RCC 7860 (cell line): ENCODE results near the gene ADRB2.
"Not testable (repeated sequence)": the region's sequence is repeated elsewhere in the genome, so short reads cannot be mapped to it uniquely, and the experiment has no call there.

Experiments used
- DNase-seq: peaks from one replicate; pipeline ENCODE4 v3.0.0-alpha.2; 2015; ENCODE audit warnings: low spot score
- FAIRE-seq: peaks from 2 replicates; lab custom pipeline; 2012; peaks lifted over from hg19 to GRCh38; lab: Jason Lieb, UNC

Gene ADRB2

DNA sequence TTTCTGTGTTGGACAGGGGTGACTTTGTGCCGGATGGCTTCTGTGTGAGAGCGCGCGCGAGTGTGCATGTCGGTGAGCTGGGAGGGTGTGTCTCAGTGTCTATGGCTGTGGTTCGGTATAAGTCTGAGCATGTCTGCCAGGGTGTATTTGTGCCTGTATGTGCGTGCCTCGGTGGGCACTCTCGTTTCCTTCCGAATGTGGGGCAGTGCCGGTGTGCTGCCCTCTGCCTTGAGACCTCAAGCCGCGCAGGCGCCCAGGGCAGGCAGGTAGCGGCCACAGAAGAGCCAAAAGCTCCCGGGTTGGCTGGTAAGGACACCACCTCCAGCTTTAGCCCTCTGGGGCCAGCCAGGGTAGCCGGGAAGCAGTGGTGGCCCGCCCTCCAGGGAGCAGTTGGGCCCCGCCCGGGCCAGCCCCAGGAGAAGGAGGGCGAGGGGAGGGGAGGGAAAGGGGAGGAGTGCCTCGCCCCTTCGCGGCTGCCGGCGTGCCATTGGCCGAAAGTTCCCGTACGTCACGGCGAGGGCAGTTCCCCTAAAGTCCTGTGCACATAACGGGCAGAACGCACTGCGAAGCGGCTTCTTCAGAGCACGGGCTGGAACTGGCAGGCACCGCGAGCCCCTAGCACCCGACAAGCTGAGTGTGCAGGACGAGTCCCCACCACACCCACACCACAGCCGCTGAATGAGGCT is at the start of gene ADRB2:
ADRB2 (plus strand) TSS at position 559 of the 686 bp plus-strand sequence. CDS start 221 bp downstream, outside the sequence.
- no peak for FAIRE-seq

DNA sequence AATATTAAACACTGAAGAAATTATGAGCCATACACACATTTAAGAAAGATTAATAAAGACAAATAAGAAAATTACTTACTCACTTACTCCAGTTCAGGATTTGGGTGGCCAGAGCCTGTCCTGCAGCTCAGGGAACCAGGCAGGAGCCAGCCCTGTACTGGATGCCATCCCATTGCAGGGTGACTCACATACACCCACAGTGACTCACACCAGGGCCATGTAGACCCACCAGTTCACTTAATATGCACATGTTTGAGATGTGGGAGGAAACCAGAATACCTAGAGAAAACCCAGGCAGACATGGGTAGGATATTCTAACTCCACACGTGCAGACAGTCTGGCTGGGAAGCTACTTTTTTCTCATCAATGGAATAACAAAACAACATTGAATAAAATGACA is 49.6 kb upstream of the ADRB2 start:
- FAIRE-seq (peak; percentile 94), DNase-seq (peak; percentile 82)

More for the DNA sequence above, at the start of gene ADRB2:
- no peak for DNase-seq

DNA sequence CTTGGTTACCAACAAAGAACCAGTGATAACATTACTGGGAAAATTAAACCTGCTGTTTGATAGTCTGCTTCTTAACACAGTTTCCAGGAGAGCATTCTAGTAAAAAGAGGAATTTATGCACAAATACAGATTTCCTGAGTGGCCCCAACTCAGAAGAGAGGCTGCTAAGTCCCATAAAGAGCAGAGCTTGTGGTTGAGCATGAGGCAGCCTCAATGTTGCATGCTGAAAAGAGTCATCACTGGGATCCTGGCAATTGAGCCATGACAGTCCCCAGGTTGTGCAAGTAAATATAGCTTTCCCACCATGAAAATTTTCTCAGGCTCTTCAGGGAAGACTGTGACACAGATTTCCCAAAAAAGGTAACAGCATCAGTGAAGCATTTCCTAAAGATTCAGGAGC is 47.5 kb upstream of the ADRB2 start:
- peak; percentile 40 for FAIRE-seq
- DNase-seq = no peak

DNA sequence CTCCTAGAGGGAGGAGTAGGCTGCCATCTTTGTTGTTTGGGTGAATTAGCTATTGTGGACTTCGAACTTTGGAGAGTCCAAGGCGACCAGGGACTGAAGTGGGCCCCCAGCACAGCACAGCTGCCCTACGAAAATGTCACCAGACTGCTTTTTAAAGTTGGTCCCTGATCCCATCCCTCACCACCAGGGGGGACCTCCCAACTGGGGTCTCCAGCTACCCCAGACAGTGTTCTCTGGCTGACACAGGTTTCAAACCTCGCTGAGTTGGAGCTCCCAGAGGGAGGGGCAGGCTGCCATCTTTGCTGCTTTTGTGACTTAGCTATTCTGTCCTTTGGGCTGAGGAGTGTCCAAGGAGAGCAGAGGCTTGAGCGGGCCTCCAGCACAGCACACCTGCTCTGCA is 45.7 kb upstream of the ADRB2 start:
- FAIRE-seq (no peak), DNase-seq (no peak)

DNA sequence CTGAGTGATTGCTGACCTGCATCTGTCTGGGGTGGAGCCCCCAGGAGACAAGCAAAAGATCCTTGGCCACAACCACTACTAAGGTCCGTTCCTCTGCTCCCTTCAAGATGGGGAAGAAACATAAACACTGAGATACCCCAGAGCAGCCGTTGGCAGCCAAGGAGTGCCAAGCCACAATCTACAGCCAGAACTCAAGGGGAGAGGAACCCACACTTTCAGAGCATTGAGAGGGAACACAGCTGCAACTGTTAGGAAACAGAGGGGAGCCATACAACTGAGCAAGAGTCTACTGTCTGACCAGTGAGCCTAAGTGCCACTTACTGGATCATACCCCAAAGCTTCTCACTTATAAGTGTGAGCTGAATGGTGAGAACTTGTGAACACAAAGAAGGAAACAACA is 44.6 kb upstream of the ADRB2 start:
- DNase-seq (no peak), FAIRE-seq (no peak)

- DNase-seq (no peak), FAIRE-seq (no peak)
Measured at GRCh38 chr5:148785223-148785622, 41.2 kb upstream of the ADRB2 start.

GRCh38 chr5:148786456-148786855 is 40.0 kb upstream of the ADRB2 start:
- FAIRE-seq = no peak
- DNase-seq = no peak

GRCh38 chr5:148788636-148789035 is 37.8 kb upstream of the ADRB2 start:
- FAIRE-seq (peak; percentile 83), DNase-seq (peak; percentile 63)

DNA sequence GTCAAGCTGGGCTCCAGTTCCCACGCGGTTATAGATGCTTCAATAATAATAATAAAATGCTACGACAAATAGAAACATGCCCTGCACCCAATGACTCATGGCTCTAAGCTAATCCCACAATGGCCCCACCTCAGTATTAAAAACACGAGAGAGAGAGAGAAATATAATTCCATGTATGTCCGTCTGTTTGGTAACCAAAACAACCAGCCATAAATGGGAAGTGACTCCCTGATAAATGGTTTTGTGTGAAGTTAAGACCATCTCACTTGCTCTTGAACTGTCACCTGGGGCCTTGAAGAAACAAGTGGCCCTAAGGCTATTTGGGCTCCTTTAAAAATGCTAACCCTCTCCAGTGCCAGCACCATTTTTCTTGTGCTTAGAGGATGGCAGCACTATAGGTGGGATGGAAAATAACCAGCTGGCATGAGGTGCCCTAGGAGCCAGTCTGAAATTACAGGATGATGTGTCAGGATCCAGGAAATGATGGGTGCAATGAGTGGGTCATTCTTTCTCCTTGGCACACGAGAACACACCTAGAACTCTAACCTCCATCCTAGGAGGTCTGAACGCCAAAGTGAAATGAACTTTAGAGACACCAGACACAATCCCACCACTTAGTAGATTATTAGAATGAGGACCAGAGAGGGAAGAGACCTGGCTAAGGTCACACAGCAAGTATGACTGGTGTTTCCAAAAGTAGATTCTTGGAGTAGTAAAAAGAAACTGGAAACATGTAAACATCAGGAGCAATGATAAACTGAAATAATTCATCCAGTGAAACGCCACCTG is 35.7 kb upstream of the ADRB2 start:
- FAIRE-seq (no peak), DNase-seq (peak; percentile 42)

GRCh38 chr5:148791334-148791667 is 35.1 kb upstream of the ADRB2 start:
- peak; percentile 83 for FAIRE-seq
- peak; percentile 78 for DNase-seq

- no peak for FAIRE-seq
- peak; percentile 43 for DNase-seq
Measured at GRCh38 chr5:148791696-148792095, 34.7 kb upstream of the ADRB2 start.

- DNase-seq (peak; percentile 37), FAIRE-seq (peak; percentile 15)
Measured at GRCh38 chr5:148792744-148793143, 33.7 kb upstream of the ADRB2 start.

DNA sequence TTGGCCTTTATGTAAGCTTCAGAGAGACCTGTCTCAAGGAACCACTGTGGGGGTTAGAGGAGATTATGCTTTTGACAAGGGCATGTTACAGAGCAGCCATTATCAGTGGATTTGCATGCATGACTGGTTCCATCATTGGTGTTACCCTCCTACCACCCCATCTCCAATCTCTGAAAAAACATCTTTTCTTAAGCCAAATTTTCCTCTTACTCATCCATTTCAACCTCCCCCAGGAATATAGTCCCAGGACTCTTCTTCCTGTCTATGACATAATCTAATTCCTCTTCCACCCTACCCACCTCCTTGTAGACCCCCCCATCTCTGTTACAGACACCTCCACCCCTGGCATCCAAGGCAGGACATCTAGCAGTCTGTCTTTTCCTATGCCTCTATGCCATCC is 33.1 kb upstream of the ADRB2 start:
- FAIRE-seq (peak; percentile 32), DNase-seq (peak; percentile 12)

- FAIRE-seq (no peak), DNase-seq (no peak)
Measured at GRCh38 chr5:148794275-148794674, 32.1 kb upstream of the ADRB2 start.

GRCh38 chr5:148794729-148795561 is 31.5 kb upstream of the ADRB2 start:
- FAIRE-seq = peak; percentile 92

GRCh38 chr5:148796936-148797335 is 29.5 kb upstream of the ADRB2 start:
- peak; percentile 28 for DNase-seq
- no peak for FAIRE-seq

More at GRCh38 chr5:148794729-148795561, 31.5 kb upstream of the ADRB2 start:
- DNase-seq = peak; percentile 60

- DNase-seq = no peak
- no peak for FAIRE-seq
Measured at GRCh38 chr5:148798786-148799185, 27.6 kb upstream of the ADRB2 start.

DNA sequence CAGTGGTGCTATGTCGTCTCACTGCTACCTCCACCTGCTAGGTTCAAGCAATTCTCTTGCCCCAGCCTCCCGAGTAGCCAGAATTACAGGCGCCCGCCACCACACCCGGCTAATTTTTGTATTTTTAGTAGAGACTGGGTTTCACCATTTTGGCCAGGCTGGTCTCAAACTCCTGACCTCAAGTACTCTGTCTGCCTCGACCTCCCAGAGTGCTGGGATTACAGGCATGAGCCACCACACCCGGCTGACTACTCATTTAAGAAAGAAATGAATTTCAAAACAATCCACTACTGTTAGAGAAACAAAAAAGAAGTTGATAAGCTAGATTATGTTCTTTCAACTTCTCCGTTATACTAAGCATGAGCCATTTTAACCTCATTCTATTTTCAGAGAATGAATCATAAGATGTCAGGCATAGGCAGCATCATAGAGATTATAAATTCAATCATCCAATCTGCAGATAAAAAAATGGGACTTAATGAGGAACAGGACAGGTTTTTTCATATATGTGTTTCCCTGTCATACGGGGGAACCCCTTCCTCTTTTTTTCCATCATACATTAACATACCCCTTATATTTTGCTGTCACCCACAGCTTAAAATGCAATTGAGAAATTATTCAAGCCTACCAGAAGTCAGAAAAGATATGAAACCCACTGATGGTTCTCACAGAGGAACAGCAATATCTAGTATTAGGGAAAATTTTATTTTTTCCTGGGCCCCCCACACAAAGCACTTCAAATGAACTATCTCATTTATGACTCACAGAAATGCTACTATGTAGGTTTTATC is 26.5 kb upstream of the ADRB2 start:
- FAIRE-seq = no peak
- no peak for DNase-seq

DNA sequence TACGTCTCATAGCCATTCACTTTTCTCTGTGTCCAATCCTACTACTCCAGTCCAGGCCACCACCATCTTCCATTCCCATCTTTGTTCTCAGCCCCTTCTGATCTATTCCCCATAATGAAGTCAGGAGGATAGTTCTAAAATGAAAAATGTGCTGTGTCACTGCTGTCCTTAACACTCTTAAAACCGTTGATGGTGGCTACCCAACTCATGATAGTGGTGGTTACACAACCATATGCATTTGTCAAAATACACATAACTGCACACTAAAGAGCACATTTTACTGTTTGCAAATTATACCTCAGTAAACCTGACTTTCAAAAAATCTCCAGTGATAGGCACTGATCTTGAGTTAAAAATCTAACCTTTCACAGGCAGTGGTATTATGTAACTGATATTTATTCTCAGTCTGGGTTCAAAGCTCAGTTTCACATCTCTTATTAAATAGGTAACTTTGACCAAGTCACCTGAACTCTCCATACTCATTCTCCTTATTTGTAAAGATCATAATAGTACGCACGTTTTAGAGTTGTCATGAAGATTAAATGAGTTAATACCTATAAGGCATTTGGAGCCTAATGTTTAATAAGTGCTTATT is 24.6 kb upstream of the ADRB2 start:
- no peak for FAIRE-seq
- DNase-seq = no peak

DNA sequence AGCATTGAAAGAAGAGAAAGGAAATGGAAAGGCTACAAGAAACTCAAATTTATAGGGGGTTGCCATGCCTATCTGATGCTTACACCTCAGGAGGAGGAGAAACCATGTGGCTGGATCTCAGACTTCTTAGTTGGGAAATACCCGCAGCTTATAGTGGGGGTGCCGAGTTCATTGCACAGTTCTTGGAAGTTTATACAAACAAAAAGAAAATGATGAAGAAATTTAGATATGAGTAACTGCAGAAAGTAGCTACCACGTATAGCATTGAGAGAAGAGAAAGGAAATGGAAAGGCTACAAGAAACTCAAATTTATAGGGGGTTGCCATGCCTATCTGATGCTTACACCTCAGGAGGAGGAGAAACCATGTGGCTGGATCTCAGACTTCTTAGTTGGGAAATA is 23.0 kb upstream of the ADRB2 start:
- DNase-seq, FAIRE-seq: not testable (repeated sequence)
